Psoas muscle (tissue), 8 donors: ENCODE results near the gene CENPB. TPM values are rescaled to one million over a fixed set of nuclear protein-coding genes. Genes with fewer than 3 reads are reported as not detected.
A peak's percentile ranks its signal among the peaks of the same experiment; 100 is the strongest.

ENCODE experiments used
- ATAC-seq, 4 donors: fragments of 200-7000 bp; cut with Tn5 transposase; one replicate each; pipeline ENCODE4 v1.9.1; 2020; ENCODE audit warnings: moderate library complexity in 3 of 4, mild to moderate bottlenecking in 2 of 4
- DNase-seq, 2 donors: peaks; one replicate each; pipeline ENCODE4 v3.0.0-alpha.2; 2020
- H3K27ac ChIP-seq: fragments of 200-600 bp; one replicate; pipeline ENCODE4 v1.8.0; 2022
- H3K27me3 ChIP-seq, 3 donors: fragments of 200-600 bp in 1 of 3; one replicate each; pipeline versions ENCODE4 v1.6.1 to v1.8.0; 2013 to 2022; ENCODE audit warnings: low read length in 2 of 3, mild to moderate bottlenecking in 2 of 3, moderate library complexity in 1 of 3; ENCODE audit not compliant: insufficient read depth in 3 of 3
- H3K36me3 ChIP-seq, 2 donors: fragments of 200-600 bp in 1 of 2; one replicate each; pipeline versions ENCODE4 v1.6.1 to v1.8.0; 2013 to 2022; ENCODE audit warnings: low read depth in 1 of 2, mild to moderate bottlenecking in 1 of 2, moderate library complexity in 1 of 2; ENCODE audit not compliant: insufficient read depth in 1 of 2
- H3K4me1 ChIP-seq: fragments of 200-600 bp; one replicate; pipeline ENCODE4 v1.8.0; 2022
- H3K4me3 ChIP-seq: fragments of 200-600 bp; one replicate; pipeline ENCODE4 v1.8.0; 2022; ENCODE audit warnings: mild to moderate bottlenecking
- H3K9me3 ChIP-seq: fragments of 200-600 bp; one replicate; pipeline ENCODE4 v1.8.0; 2022
- WGBS, 3 donors: extraction: QIAGEN DNeasy Blood & Tissue Kit; methylation state at CpG; one replicate each; pipeline versions ENCODE4 v1.1.6 to v1.1.7; 2013; 5-methylcytosine and 5-hydroxymethylcytosine counted together
- intact Hi-C, 2 donors: fragments of 100-400 bp; cut with DNase I; formaldehyde crosslinking; loops; one replicate each; pipeline versions ENCODE4 v1.11.0 to v1.14.2; 2022
- polyA plus RNA-seq, 3 donors: library from polyadenylated mRNA; stranded (reverse); fragments of 200-250 nt; gene quantifications; one replicate each; pipeline ENCODE4 v1.2.3, GENCODE V29; 2013
- total RNA-seq, 4 donors: library from RNA; stranded (reverse); fragmentation: NEBNext Ultra II Directional in 2 of 4; extraction: Animal tissue kit (Norgen Biotek cat#: 25700) in 2 of 4; gene quantifications; one replicate each; pipeline versions ENCODE4 v1.2.1 to v1.2.4, GENCODE V29; 2021 to 2023
- TF ChIP-seq, protein P1 (sequence below): fragments of 200-600 bp; IDR thresholded peaks from one replicate; pipeline ENCODE4 v1.8.0; 2022; ENCODE audit warnings: antibody characterized with exemption
- donor health status: healthy with polysubstance abuse.
- donor health status: DM: no; HTN: no; CAD: no; lungs with moderate emphysema.
- donor health status: Bipolar disorder and iron deficiency.
- donor health status: healthy.
- donor health status: DM: yes; HTN: yes; CAD: no.
- donor health status: DM: no; HTN: no; CAD: no.
- donor health status: DM: no; HTN: no; CAD: no.
- donor health status: DM: yes; HTN: yes; CAD: no.

The CENPB gene
- total and polyA plus RNA-seq, 7 donors, result 74.3 to 144 (median 99.0) TPM

DNA sequence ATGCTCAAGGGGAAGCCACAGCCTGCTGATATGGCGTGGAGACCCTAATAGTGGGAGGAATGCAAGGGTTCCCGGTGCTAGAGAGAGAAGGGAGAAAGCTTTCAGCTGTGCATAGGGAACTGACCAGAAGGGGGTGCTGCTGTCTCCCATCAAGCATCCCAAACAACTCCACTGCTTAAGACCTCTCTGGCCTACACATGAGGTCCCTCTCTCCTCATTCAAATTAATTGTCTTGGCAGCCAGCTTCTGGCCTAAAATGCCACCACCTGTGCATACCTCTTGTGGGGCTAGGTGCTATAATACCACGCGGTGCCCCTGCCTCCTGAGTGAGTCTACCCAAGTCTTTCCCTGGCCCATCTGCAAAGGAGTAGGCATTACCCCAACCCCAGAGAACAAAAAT lies 33.4 kb downstream of the CENPB start:
- 41 to 50% (median 50%) methylated on average over 4 of the region's 4 CpGs for WGBS, 3 donors
- TF ChIP-seq, protein P1, sequence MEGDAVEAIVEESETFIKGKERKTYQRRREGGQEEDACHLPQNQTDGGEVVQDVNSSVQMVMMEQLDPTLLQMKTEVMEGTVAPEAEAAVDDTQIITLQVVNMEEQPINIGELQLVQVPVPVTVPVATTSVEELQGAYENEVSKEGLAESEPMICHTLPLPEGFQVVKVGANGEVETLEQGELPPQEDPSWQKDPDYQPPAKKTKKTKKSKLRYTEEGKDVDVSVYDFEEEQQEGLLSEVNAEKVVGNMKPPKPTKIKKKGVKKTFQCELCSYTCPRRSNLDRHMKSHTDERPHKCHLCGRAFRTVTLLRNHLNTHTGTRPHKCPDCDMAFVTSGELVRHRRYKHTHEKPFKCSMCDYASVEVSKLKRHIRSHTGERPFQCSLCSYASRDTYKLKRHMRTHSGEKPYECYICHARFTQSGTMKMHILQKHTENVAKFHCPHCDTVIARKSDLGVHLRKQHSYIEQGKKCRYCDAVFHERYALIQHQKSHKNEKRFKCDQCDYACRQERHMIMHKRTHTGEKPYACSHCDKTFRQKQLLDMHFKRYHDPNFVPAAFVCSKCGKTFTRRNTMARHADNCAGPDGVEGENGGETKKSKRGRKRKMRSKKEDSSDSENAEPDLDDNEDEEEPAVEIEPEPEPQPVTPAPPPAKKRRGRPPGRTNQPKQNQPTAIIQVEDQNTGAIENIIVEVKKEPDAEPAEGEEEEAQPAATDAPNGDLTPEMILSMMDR, result peak; percentile 73
- no peak overlapping the region for H3K27ac ChIP-seq
- no peaks in the 10 kb centered on the region for H3K4me1 ChIP-seq
- intact Hi-C loops, result loop anchor here in 1 of 2 donors (5.0 kb wide), 1 partner anchor 36 kb away; no protein-coding TSS in a partner anchor
- no peaks in the 10 kb centered on the region for H3K36me3 ChIP-seq
- DNase-seq (no peak), ATAC-seq (peak; percentile 62 to 82 (median 70))
- H3K27me3 ChIP-seq, result peaks cover 0 to 35% (median 4%) of the 10 kb centered on the region in 3 donors
- no peak overlapping the region for H3K4me3 ChIP-seq
- H3K9me3 ChIP-seq, result no peaks in the 10 kb centered on the region

DNA sequence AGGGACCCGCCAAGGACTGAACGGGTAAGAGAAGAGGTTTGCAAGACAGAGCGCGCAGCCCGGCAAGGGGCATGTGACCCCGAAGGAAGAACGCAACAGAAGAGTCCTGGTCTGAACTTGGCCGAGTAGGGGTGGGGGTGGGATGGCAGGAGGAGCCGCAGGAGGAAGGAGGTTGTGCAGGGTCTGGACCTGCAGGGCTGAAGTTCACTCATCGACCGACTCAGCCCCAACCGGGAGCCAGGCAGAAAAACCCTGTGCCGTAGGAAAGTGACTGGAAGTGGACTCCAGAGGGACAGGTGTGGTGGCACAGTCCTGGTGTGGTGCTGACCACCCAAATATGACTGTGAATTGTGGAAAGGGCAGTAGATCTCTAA lies 34.2 kb downstream of the CENPB start:
- Histone ChIP-seq H3K4me3 (peak overlapping the region; percentile 62), H3K4me1 (no peaks in the 10 kb centered on the region), H3K27ac (no peak overlapping the region), H3K36me3 (no peaks in the 10 kb centered on the region), H3K27me3 (peaks cover 0 to 35% (median 6%) of the 10 kb centered on the region in 3 donors), H3K9me3 (no peaks in the 10 kb centered on the region)
- DNase-seq (no peak), ATAC-seq (peak in 1 of 4 donors; percentile 2)
- 41 to 48% (median 42%) methylated on average over 13 of the region's 13 CpGs for WGBS, 3 donors
- TF ChIP-seq, protein P1, result no peak
- intact Hi-C loops, result loop anchor here in 1 of 2 donors (5.0 kb wide), 1 partner anchor 35 kb away; no protein-coding TSS in a partner anchor

DNA sequence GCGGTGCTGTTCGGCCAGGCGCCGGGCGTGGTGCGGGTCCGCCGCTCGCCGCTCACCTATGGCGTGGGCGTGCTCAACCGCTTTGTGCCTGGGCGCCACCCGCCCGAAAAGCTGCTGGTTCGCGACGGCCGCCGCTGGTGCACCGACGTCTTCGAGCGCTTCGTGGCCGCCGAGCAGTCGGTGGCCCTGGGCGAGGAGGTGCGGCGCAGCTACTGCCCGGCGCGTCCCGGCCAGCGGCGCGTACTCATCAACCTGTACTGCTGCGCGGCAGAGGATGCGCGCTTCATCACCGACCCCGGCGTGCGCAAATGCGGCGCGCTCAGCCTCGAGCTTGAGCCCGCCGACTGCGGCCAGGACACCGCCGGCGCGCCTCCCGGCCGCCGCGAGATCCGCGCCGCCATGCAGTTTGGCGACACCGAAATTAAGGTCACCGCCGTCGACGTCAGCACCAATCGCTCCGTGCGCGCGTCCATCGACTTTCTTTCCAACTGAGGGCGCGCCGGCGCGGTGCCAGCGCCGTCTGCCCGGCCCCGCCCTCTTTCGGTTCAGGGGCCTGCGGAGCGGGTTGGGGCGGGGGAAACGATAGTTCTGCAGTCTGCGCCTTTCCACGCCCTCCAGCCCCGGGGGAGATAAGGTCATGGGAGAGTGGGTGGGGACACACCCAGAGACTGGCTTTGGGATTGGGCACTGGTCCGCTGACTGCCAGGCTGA lies 34.7 kb downstream of the CENPB start:
- ATAC-seq, result peak; percentile 9 to 44 (median 22)
- no peaks in the 10 kb centered on the region for H3K36me3 ChIP-seq

DNA sequence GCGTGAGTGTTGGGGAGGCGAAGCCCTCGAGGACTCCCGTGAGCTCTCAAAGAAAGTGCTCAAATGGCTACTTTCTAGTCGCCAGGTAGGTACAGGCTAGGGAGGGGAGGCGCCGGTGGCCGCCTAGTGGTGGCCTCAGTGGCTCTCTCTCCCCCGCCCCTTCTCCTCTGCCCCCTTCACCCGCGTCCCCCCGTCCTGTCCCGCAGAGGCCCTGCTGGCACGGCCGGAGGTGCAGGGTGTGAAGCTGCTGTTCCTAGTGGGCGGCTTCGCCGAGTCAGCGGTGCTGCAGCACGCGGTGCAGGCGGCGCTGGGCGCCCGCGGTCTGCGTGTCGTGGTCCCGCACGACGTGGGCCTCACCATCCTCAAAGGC lies 35.2 kb downstream of the CENPB start:
- Histone ChIP-seq H3K36me3 (no peaks in the 10 kb centered on the region), H3K4me3 (peak overlapping the region; percentile 62), H3K27ac (no peak overlapping the region), H3K27me3 (peaks cover 0 to 41% (median 6%) of the 10 kb centered on the region in 3 donors), H3K4me1 (no peaks in the 10 kb centered on the region), H3K9me3 (no peaks in the 10 kb centered on the region)
- TF ChIP-seq, protein P1, result no peak
- intact Hi-C loops, result loop anchor here in 1 of 2 donors (5.0 kb wide), 1 partner anchor 34 kb away; no protein-coding TSS in a partner anchor
- WGBS, 3 donors, result 61 to 80% (median 69%) methylated on average over 19 to 31 of the region's 31 CpGs
- no peak for DNase-seq
- no peak for ATAC-seq

More for the DNA sequence above, 34.7 kb downstream of the CENPB start:
- intact Hi-C loops, result loop anchor here in 1 of 2 donors (5.0 kb wide), 1 partner anchor 35 kb away; no protein-coding TSS in a partner anchor
- no peak overlapping the region for H3K27ac ChIP-seq
- H3K4me1 ChIP-seq, result no peaks in the 10 kb centered on the region
- H3K4me3 ChIP-seq, result peak overlapping the region; percentile 62
- peaks cover 0 to 40% (median 6%) of the 10 kb centered on the region in 3 donors for H3K27me3 ChIP-seq
- 45 to 51% (median 48%) methylated on average over 81 to 95 of the region's 95 CpGs for WGBS, 3 donors
- DNase-seq, result peak in 1 of 2 donors; percentile 53
- H3K9me3 ChIP-seq, result no peaks in the 10 kb centered on the region
- TF ChIP-seq, protein P1, result no peak
